B cell (primary cell): ENCODE results near the gene UMODL1. TPM values are rescaled to one million over a fixed set of nuclear protein-coding genes. Genes with fewer than 3 reads are reported as not detected.

ENCODE experiments used
- ATAC-seq: fragments of 200-7000 bp; cut with Tn5 transposase; one replicate; pipeline ENCODE4 v1.10.0; 2021; ENCODE audit warnings: low read depth, mild to moderate bottlenecking, moderate number of reproducible peaks, moderate library complexity
- CTCF ChIA-PET: fragments of 350-600 bp; sonication (Branson Sonifier 250); formaldehyde crosslinking; loops from one replicate; lab custom pipeline; 2021; ENCODE audit warnings: antibody characterized with exemption, inconsistent platforms; lab: Charles Lee
- POLR2A ChIA-PET: fragments of 350-600 bp; sonication (Branson Sonifier 250); formaldehyde crosslinking; loops from one replicate; lab custom pipeline; 2021; ENCODE audit warnings: antibody characterized with exemption; lab: Charles Lee
- DNase-seq: peaks from one replicate; pipeline ENCODE4 v3.0.0; 2013
- H2AFZ ChIP-seq: 2 replicates; pipeline ENCODE4 v1.6.1; 2012; ENCODE audit warnings: mild to moderate bottlenecking, low read depth, low read length; ENCODE audit not compliant: insufficient read depth, poor library complexity, severe bottlenecking
- H3K27ac ChIP-seq, 2 donors: 1 replicate in 1 of 2; 2 replicates in 1 of 2; pipeline ENCODE4 v1.5.1; 2012 to 2013; ENCODE audit warnings: low read length in 2 of 2, mild to moderate bottlenecking in 2 of 2, moderate library complexity in 1 of 2
- H3K27me3 ChIP-seq, 4 experiments: fragments of 200-600 bp in 1 of 4; sonication (generic) in 1 of 4; replicated peaks in 1 of 4; 1 replicate in 2 of 4; 2 replicates in 2 of 4; pipeline versions ENCODE4 v1.6.1 to v1.7.0; 2013 to 2016; ENCODE audit warnings: low read length in 3 of 4, mild to moderate bottlenecking in 2 of 4, mixed read lengths in 1 of 4, moderate library complexity in 1 of 4; ENCODE audit not compliant: insufficient read depth in 4 of 4, control insufficient read depth in 3 of 4; ENCODE audit errors: control extremely low read depth in 1 of 4
- H3K36me3 ChIP-seq, 2 experiments: replicated peaks in 1 of 2; 1 replicate in 1 of 2; 2 replicates in 1 of 2; pipeline versions ENCODE4 v1.6.1 to v1.7.1; 2013; ENCODE audit warnings: low read length in 1 of 2; ENCODE audit not compliant: insufficient read depth in 2 of 2, control insufficient read depth in 1 of 2; ENCODE audit errors: control extremely low read depth in 1 of 2, extremely low read depth in 1 of 2
- H3K4me1 ChIP-seq, 2 donors: fragments of 200-600 bp in 1 of 2; sonication (generic) in 1 of 2; 1 replicate in 1 of 2; 2 replicates in 1 of 2; pipeline versions ENCODE4 v1.5.1 to v1.6.1; 2013 to 2017; ENCODE audit warnings: low read length in 2 of 2; ENCODE audit not compliant: control insufficient read depth in 2 of 2, insufficient read depth in 2 of 2
- H3K4me2 ChIP-seq: replicated peaks from 2 replicates; pipeline ENCODE3; 2012; ENCODE audit warnings: mild to moderate bottlenecking, low read depth, low read length; ENCODE audit not compliant: poor library complexity, severe bottlenecking
- H3K4me3 ChIP-seq, 5 experiments: fragments of 200-600 bp in 1 of 5; sonication (generic) in 1 of 5; 1 replicate in 3 of 5; 2 replicates in 2 of 5; pipeline versions ENCODE4 v1.5.1 to v1.7.0; 2011 to 2016; ENCODE audit warnings: low read length in 4 of 5, mild to moderate bottlenecking in 4 of 5, low read depth in 2 of 5, control low read depth in 1 of 5, moderate library complexity in 1 of 5; ENCODE audit not compliant: insufficient read depth in 1 of 5; ENCODE audit errors: control extremely low read depth in 1 of 5, extremely low read depth in 1 of 5
- H3K79me2 ChIP-seq: fragments of 200-600 bp; sonication (generic); one replicate; pipeline ENCODE4 v1.6.0; 2016; ENCODE audit warnings: low read length; ENCODE audit not compliant: control insufficient read depth, insufficient read depth
- H3K9ac ChIP-seq: fragments of 200-600 bp; sonication (generic); 2 replicates; pipeline ENCODE4 v1.6.1; 2017; ENCODE audit warnings: mild to moderate bottlenecking, low read length, moderate library complexity
- H3K9me3 ChIP-seq, 3 donors: one replicate each; pipeline versions ENCODE4 v1.6.1 to v1.7.1; 2013; ENCODE audit warnings: low read length in 2 of 3; ENCODE audit not compliant: control insufficient read depth in 2 of 3, insufficient read depth in 1 of 3; ENCODE audit errors: control extremely low read depth in 1 of 3
- H4K20me1 ChIP-seq: 2 replicates; pipeline ENCODE4 v1.6.0; 2012; ENCODE audit warnings: mild to moderate bottlenecking, low read length; ENCODE audit not compliant: insufficient read depth, control insufficient read depth, poor library complexity, severe bottlenecking
- H3K27ac Mint-ChIP-seq: one replicate; pipeline ENCODE4 v1.8.0; 2021; ENCODE audit warnings: mixed read lengths
- H3K27me3 Mint-ChIP-seq: one replicate; pipeline ENCODE4 v1.8.0; 2021; ENCODE audit warnings: mixed read lengths
- H3K4me1 Mint-ChIP-seq: one replicate; pipeline ENCODE4 v1.8.0; 2021; ENCODE audit warnings: mixed read lengths
- H3K4me3 Mint-ChIP-seq: one replicate; pipeline ENCODE4 v1.8.0; 2021; ENCODE audit warnings: mixed read lengths
- H3K9me3 Mint-ChIP-seq: one replicate; pipeline ENCODE4 v1.8.0; 2022; ENCODE audit warnings: mixed read lengths; ENCODE audit not compliant: insufficient read depth
- CTCF ChIP-seq: fragments of 200-600 bp; IDR thresholded peaks from one replicate; pipeline ENCODE4 v1.8.0; 2022; ENCODE audit warnings: antibody characterized with exemption, mild to moderate bottlenecking
- EZH2 ChIP-seq: IDR thresholded peaks from 2 replicates; pipeline ENCODE4 v1.6.1; 2012; ENCODE audit warnings: borderline replicate concordance, low read depth, mild to moderate bottlenecking, moderate library complexity, low read length; ENCODE audit not compliant: insufficient read depth, poor library complexity, severe bottlenecking
- WGBS: methylation state at CpG from one replicate; pipeline ENCODE4 v1.1.5; 2013; ENCODE audit warnings: missing lambda C conversion rate; ENCODE audit not compliant: insufficient coverage; 5-methylcytosine and 5-hydroxymethylcytosine counted together
- intact Hi-C: fragments of 100-400 bp; cut with micrococcal nuclease; formaldehyde crosslinking; loops from one replicate; pipeline ENCODE4 v1.10.0; 2022
- polyA plus RNA-seq: library from polyadenylated mRNA; depleted of rRNA; stranded (reverse); fragments of >200 nt; gene quantifications from 2 replicates; pipeline ENCODE4 v1.2.3, GENCODE V29; 2012
- total RNA-seq, 2 donors: library from RNA; stranded (reverse); fragments of 120-200 nt in 1 of 2; gene quantifications; 1 replicate in 1 of 2; 2 replicates in 1 of 2; pipeline versions ENCODE4 v1.2.3 to v1.2.4, GENCODE V29; 2013 to 2022

Gene UMODL1
- total and polyA plus RNA-seq, 2 donors (not counting 1 experiment from before 2014, with no cell fraction given) = 0.10 to 0.49 TPM

- peaks cover 0 to 9% (median 0%) of the 10 kb centered on the region in 3 donors for H3K9me3 ChIP-seq
- CTCF ChIA-PET = interaction anchor here (1.2 to 1.3 kb wide), 2 partner anchors 49 kb away, joined by 3 read pairs; partner anchors contain the start of gene ZBTB21
- POLR2A ChIA-PET = no interaction called here
- H3K4me1 ChIP-seq = peaks cover 34 to 68% of the 10 kb centered on the region in 2 donors
- no peak overlapping the region for H3K27ac ChIP-seq
- H3K79me2 ChIP-seq = no peaks in the 10 kb centered on the region
- Mint-ChIP-seq H3K27ac (peak overlapping the region; percentile 68), H3K4me1 (peaks cover 65% of the 10 kb centered on the region), H3K9me3 (no peaks in the 10 kb centered on the region), H3K4me3 (no peak overlapping the region), H3K27me3 (no peaks in the 10 kb centered on the region)
- TF ChIP-seq EZH2 (no peak), CTCF (no peak)
- no peak overlapping the region for H3K9ac ChIP-seq
- no peak overlapping the region for H2AFZ ChIP-seq
- ATAC-seq = no peak
- intact Hi-C loops = no loop called here
- DNase-seq = no peak
- no peak overlapping the region for H3K4me2 ChIP-seq
- H3K36me3 ChIP-seq = no peaks in the 10 kb centered on the region
- WGBS = 96% methylated on average over 9 of the region's 9 CpGs
- no peaks in the 10 kb centered on the region for H3K27me3 ChIP-seq
- no peaks in the 10 kb centered on the region for H4K20me1 ChIP-seq
- H3K4me3 ChIP-seq = no peak overlapping the region
Observed at GRCh38 chr21:42059141-42059540, 12.0 kb upstream of the UMODL1 start.

- peaks cover 40 to 74% of the 10 kb centered on the region in 2 donors for H3K4me1 ChIP-seq
- H4K20me1 ChIP-seq = no peaks in the 10 kb centered on the region
- no peaks in the 10 kb centered on the region for H3K27me3 Mint-ChIP-seq
- no peak overlapping the region for H3K4me3 Mint-ChIP-seq
- ATAC-seq (no peak), DNase-seq (no peak)
- H3K9me3 ChIP-seq = peaks cover 0 to 9% (median 0%) of the 10 kb centered on the region in 3 donors
- intact Hi-C loops = loop anchor here (5.0 kb wide), 2 partner anchors 478 to 833 kb away; partner anchors contain the start of gene NDUFV3
- no peaks in the 10 kb centered on the region for H3K27me3 ChIP-seq
- H3K36me3 ChIP-seq = no peaks in the 10 kb centered on the region
- ChIA-PET CTCF (interaction anchor here (0.9 to 1.2 kb wide), 2 partner anchors 48 to 243 kb away, joined by 3 read pairs; no protein-coding TSS in a partner anchor), POLR2A (no interaction called here)
- peak overlapping the region; percentile 68 for H3K27ac Mint-ChIP-seq
- peaks cover 70% of the 10 kb centered on the region for H3K4me1 Mint-ChIP-seq
- H3K9me3 Mint-ChIP-seq = no peaks in the 10 kb centered on the region
- H3K79me2 ChIP-seq = no peaks in the 10 kb centered on the region
- H3K4me3 ChIP-seq = no peak overlapping the region
- H3K9ac ChIP-seq = no peak overlapping the region
- TF ChIP-seq EZH2 (no peak), CTCF (no peak)
- WGBS = 79% methylated on average over 6 of the region's 10 CpGs
- no peak overlapping the region for H2AFZ ChIP-seq
- no peak overlapping the region for H3K4me2 ChIP-seq
- no peak overlapping the region for H3K27ac ChIP-seq
Observed at GRCh38 chr21:42059721-42060120, 11.4 kb upstream of the UMODL1 start.
